Stimulated activated CD4-positive, alpha-beta T cell treated with anti-CD3 and anti-CD28 coated beads, Interleukin-2, amount 100 ng/mL, for 48 hours (primary cell): ENCODE data around the gene CHP1.
"Not testable (repeated sequence)": the region's sequence is repeated elsewhere in the genome, so short reads cannot be mapped to it uniquely, and the experiment has no call there.

Experiments
- DNase-seq, 2 donors: peaks; one replicate each; pipeline ENCODE4 v3.0.0-alpha.2; 2020

Gene CHP1

GRCh38 chr15:41301587-41301986, 70.5 kb downstream of the CHP1 start:
- no peak for DNase-seq

DNA sequence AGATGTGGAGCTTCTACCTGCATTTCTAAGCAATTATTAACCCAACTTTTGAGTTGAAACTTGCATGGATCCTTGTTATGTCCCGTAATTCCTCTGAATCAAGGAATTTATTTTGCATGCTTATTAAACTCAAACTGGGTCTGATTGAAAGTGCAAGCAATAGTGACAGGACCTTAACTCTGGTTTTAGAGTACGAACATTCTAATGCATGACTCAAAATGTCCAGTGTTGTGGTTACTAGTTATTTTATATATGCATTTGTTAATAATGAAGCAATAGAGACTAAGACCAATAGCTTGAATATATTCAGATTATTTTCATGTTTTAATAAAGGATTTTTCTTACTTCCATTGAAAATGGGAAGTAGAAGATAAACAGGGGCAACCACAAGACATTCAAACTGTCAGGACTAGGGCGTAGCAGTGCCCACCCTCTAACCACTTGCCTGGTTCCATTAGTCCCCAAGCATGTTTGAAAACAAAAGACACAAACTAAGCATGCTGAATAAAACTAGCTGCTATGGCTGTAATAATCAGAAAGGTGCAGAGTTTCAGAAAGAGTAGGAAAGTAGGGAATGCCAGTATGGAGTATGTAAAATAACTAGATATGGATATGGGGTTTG, 73.2 kb downstream of the CHP1 start:
- DNase-seq = no peak

DNA sequence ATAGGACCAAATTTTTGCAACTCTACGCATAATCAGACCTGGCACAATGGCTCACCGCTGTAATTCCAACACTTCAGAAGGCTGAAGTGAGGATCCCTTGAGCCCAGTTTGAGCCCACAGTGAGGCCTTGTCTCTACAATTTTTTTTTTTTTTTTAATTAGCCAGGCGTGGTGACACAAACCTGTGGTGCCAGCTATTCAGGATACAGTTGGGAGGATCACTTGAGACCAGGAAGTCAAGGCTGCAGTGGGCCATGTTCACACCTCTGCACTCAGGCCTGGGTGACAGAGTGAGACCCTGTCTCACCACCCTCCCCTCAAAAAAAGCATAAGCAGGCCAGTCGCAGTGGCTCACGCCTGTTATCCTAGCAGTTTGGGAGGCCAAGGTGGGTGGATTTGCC, 76.6 kb downstream of the CHP1 start:
- DNase-seq = no peak

DNA sequence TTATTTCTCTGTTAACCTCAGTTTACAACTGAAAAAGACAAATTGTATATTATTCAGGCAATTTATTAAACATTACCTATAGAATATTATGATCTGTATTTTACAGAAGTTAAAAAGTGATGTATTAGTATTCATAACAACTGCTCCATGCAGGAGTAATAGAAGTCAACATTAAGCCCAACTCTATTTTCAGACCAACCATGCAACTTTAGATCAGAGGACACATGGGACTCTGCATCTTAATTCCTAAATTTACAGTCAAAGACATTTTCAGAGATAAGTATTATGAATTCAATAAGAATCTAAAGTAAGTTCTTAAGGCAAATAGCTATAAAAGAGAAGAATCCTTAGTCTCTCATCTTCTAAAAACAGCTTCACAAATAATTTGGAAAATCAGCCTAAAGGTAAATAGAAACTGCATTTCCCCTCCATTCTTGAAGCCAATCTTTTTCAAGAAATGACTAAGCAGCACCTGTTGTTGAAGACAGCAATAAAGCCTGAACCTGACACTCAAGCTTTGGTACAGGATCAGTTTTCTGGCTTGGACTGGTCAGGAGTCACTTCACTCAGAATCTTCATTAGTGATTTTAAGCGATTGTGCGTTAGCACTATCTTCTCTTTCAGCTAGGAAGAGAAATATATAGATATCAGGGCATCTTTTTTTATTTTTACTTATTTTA, 78.3 kb downstream of the CHP1 start:
- DNase-seq = no peak

- not testable (repeated sequence) for DNase-seq
Observed at GRCh38 chr15:41320805-41321330, 89.8 kb downstream of the CHP1 start.

DNA sequence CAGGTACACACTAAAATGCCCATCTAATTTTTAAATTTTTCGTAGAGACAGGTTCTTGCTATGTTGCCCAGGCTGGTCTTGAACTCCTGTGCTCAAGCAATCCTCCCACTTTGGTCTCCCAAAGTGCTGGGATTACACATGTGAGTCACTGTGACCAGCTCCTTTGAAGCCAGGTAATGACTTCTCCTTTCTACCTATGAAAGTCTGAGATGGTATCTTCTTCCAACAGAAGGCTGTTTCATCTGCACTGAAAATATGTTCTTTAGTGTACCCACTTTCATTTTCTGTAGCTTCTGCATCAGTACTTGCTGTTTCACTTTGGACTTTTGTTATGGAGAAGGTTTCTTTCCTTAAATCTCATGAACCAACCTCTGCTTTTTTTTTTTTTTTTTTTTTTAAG, 92.5 kb downstream of the CHP1 start:
- no peak for DNase-seq

GRCh38 chr15:41331281-41331680, 100.2 kb downstream of the CHP1 start:
- DNase-seq = no peak
